ENCODE results near the gene PTGER4.

DNA sequence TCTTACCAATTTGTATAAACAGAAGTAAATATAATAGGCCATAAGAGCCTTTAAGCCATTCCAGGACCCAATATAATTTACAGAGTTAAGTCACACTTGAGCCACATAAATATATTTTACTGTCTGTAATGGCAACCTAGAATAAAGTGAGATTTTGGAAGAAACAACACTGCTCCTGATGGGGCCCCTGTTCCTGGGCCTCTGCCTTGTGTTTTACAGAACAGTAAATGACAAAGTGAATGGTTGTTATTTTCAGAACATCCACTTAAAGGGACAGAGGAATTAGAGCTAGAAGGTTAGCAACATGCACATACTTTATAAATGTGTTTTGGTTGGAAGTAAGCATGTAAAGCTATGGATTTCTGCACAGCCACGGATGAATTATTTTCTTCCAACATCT lies 3.6 kb downstream of the PTGER4 start:
- TF ChIP-seq, protein P1, sequence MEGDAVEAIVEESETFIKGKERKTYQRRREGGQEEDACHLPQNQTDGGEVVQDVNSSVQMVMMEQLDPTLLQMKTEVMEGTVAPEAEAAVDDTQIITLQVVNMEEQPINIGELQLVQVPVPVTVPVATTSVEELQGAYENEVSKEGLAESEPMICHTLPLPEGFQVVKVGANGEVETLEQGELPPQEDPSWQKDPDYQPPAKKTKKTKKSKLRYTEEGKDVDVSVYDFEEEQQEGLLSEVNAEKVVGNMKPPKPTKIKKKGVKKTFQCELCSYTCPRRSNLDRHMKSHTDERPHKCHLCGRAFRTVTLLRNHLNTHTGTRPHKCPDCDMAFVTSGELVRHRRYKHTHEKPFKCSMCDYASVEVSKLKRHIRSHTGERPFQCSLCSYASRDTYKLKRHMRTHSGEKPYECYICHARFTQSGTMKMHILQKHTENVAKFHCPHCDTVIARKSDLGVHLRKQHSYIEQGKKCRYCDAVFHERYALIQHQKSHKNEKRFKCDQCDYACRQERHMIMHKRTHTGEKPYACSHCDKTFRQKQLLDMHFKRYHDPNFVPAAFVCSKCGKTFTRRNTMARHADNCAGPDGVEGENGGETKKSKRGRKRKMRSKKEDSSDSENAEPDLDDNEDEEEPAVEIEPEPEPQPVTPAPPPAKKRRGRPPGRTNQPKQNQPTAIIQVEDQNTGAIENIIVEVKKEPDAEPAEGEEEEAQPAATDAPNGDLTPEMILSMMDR (IDR thresholded peaks at IDR 0.05), result no peak
- TF ChIP-seq POLR2A (IDR thresholded peaks at IDR 0.05), result no peak
- TF ChIP-seq POLR2AphosphoS5 (IDR thresholded peaks at IDR 0.05), result no peak
- no peak for TF ChIP-seq EP300 (IDR thresholded peaks at IDR 0.05)

All from gastroesophageal sphincter (tissue), 3 donors.